ENCODE data around the gene GSS.

Gene GSS

DNA sequence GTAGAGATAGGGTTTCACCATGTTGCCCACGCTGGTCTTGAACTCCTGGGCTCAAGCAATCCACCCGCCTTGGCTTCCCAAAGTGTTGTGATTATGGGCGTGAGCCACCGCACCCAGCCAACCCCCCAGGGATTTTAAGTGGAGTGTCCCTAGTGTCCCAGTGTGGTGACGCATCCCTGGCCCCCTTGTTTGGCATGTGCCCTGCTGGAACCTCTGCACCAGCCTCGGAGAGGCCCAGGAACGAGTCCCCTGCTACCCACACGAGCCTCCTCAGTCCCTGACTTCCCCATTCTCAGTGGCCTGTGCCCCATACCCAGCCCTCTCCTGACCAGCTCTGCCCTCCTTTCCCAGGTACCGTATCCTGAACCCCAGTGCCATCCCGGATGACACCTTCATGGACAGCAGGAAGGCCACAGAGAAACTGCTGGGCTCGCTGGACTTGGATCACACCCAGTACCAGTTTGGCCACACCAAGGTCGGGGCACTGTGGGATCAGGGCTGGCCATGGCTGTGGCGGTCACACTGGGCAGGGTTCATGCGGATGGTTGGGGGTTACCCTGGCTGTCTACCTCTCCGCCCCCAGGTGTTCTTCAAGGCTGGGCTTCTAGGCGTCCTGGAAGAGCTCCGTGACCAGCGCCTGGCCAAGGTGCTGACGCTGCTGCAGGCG, 37.3 kb upstream of the GSS start:
- DNase-seq = no peak

DNA sequence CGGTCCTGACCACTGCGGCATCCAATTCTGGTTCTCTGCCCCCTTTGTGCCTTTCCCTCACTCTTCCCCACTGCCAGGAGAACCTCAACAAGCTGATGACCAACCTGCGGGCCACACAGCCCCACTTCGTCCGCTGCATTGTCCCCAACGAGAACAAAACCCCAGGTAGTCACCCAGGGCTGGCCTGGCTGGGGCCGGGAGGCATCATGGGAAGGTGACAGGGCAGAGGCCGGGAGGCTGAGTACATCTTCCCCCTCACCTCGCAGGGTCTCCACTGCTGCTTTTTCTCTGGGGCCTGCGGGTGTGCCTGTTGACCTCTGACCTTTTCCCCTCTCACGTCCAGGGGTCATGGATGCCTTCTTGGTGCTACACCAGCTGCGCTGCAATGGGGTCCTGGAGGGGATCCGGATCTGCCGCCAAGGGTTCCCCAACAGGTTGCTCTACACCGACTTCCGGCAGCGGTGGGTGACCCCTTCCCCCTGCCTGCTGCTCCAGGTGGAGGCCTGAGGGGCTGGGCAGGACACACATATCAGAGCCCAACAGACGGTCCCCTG, 35.1 kb upstream of the GSS start:
- DNase-seq = no peak

DNA sequence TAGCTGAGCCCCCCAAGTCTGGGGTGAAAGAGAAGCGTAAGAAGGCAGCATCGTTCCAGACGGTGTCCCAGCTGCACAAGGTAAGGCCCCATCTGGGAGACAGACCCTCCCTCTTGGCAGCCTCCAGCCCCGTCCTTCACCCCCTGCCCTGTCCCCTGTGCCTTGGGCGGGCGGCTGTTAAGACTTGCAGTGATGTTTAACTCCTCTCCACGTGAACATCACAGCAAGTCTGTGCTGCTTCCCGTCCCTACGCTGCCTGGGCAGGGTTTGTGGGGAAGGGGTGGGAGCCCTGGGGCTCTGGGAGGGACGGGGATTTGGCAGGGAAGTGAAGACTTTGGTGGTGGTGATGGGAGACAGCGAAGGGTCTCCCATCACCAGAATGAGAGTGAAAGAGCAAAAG, 34.6 kb upstream of the GSS start:
- DNase-seq = no peak

- DNase-seq = no peak
These were observed 34.1 kb upstream of the GSS start for GRCh38 chr20:34989670-34990069.

GRCh38 chr20:34989118-34989517, 33.5 kb upstream of the GSS start:
- no peak for DNase-seq

GRCh38 chr20:34988191-34988540, 32.6 kb upstream of the GSS start:
- no peak for DNase-seq

GRCh38 chr20:34987288-34988190, 31.9 kb upstream of the GSS start:
- DNase-seq = no peak

DNA sequence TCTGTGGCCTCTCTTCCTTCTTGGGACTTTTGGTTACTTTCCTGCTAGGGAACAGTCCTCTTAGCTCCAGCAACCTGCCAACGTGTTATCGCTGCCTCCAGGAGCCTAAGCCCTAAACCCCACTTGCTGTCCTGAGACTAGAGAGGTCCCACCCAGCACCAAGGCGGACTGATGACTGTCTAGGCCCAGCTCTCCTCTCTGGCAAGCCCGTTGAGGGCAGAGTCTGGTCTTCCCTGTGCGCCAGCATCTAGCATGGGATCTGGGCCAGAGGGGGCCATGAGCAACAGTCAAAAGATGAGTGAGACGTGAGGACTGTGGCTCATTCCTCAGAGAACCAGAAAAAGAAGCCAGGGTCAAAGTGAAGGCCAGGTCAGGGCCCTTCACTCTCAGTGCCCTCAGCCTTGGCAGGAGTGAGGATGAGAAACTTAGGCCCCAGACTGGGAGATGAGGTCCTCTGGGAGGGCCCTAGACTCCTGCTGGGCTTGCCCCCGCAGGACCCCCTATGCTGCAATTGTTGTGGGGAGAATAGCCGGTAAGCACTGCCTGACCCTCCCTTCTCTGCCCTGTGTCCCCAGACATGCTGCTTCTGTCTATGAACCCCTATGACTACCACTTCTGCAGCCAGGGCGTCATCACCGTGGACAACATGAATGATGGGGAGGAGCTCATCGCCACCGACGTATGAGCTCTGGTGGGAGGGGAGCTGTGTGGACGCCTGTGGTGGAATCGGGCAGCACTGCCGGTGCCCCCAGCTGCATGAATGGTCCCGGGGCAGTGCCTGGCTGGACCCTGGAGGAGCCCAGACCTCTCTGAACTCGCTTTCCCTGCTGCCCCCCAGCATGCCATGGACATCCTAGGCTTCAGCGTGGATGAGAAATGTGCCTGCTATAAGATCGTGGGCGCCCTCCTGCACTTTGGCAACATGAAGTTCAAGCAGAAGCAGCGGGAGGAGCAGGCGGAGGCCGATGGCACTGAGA, 31.0 kb upstream of the GSS start:
- no peak for DNase-seq

DNA sequence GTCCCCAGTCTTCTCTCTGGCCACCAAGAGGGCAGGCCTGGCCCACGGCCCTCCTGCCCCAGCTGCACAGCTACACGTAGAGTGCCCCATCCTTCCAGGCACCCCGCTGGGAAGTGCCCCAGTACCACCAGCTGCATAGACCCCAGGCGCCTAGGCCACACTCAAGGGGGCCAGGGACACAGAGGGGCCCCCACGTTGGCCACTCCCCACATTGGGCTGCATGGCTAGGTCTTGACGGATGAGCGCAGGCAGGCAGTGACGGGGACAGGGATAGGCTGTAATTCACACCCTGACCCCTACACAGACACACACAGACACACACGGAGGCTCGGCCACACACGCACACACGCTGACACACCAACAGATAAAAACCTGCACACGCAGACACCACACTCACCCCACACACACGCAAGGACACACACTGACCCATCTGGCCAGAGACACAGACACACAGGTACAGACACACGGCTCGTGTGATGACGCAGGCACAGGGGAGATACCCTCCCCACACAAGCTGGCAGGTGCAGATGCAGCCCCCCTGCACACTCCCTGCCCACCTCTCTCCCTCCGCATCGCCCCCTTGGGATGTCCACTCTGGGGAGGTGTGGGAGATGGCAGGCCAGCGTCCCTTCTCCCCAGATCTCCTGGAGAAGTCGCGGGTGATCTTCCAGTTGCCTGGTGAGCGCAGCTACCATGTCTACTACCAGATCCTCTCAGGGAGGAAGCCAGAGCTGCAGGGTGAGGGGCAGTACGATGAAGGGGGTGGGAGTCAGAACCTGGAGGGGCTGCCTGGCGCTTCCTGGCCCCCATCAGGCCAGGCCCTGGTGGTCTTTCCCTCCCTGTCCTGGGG, 30.1 kb upstream of the GSS start:
- no peak for DNase-seq

GRCh38 chr20:34984756-34985261, 29.2 kb upstream of the GSS start:
- DNase-seq = no peak

GRCh38 chr20:34983995-34984735, 28.6 kb upstream of the GSS start:
- no peak for DNase-seq

- DNase-seq = no peak
These were observed 27.6 kb upstream of the GSS start for GRCh38 chr20:34983089-34983820.

DNA sequence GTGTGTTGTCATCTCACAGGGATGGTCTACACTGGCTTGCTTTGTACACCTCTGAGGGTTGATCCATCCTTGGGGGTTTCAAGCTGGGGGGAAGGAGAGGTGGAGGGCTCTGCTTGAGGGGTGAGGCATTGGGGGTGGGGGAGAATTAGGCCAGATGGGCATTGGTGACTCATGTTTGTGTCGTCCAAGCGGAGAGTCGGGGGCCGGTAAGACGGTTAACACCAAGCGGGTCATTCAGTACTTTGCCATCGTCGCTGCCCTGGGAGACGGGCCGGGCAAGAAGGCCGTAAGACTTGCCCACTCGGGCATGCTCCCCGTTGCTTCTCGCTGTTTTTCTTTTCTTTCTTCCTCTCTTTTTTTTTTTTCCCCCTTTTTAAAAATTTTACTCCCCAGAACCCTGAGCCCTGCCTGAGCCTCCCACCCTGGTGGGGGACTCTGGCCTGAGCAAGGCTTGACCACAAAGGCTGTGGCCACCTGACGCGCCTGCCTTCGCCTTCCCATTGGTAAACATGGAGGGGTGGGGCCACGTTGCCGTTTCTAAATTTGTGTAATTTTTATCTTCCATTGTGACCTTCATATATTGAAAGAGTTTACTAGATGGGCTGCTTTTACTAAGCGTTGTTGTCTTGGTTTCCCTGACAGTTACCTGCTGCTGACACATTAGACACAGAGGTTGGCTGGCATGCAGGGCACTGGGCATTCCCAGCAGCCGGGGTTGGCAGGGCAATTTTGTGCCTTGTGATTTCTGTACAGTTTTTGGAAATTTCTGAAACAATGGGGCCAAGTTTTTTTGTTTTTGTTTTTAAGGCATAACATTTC, 26.9 kb upstream of the GSS start:
- DNase-seq = no peak

- DNase-seq = no peak
These were observed 25.1 kb upstream of the GSS start for GRCh38 chr20:34980543-34981233.

- DNase-seq = no peak
These were observed 24.0 kb upstream of the GSS start for GRCh38 chr20:34979366-34980153.

- DNase-seq = no peak
These were observed 22.6 kb upstream of the GSS start for GRCh38 chr20:34978092-34978744.

- DNase-seq = no peak
These were observed 21.9 kb upstream of the GSS start for GRCh38 chr20:34977365-34978091.

Data from stimulated activated CD4-positive, alpha-beta T cell treated with anti-CD3 and anti-CD28 coated beads, Interleukin-2, amount 100 ng/mL, for 48 hours (primary cell).